ENCODE data around the gene DPM2. TPM values are rescaled to one million over a fixed set of nuclear protein-coding genes. Genes with fewer than 3 reads are reported as not detected.

DPM2 gene
- total and polyA plus RNA-seq, 2 experiments from 2014 or later, result 19.2 to 57.1 TPM

DNA sequence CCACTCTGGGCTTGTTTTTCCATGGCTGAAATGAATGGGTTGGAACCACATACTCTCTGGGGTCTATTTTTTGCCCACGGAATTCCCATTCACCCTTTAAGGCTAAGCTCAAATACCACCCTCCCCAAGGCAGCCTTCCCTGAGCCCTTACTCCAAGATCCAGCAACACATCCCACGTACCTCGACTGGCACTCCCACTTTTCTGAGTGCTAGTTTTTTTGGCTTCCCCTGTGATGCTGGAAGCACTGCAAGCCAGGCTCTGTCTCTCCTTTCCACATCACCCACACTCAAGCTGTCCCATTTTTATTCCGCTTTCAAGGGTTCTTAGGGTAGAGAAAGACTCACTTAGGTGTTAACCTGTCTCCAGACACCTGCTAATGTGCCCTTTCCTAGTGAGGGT lies 44.3 kb downstream of the DPM2 start:
- H3K4me1 ChIP-seq (ENCODE audit: insufficient read depth), result peaks cover 17% of the 10 kb centered on the region
- no peaks in the 10 kb centered on the region for H3K9me2 ChIP-seq (replicated peaks; ENCODE audit: insufficient read depth)
- H3K27me3 ChIP-seq, result no peaks in the 10 kb centered on the region
- no peaks in the 10 kb centered on the region for H3K9me3 ChIP-seq (ENCODE audit: low read depth)
- H3K4me3 ChIP-seq, result no peak overlapping the region
- WGBS (ENCODE audit: low lambda C conversion rate, missing lambda C conversion rate), result 97% methylated on average over 4 of the region's 4 CpGs
- DNase-seq (ENCODE audit: low spot score), result no peak
- H3K36me3 ChIP-seq (replicated peaks; ENCODE audit: insufficient read depth, low read depth), result no peaks in the 10 kb centered on the region
- H3K27ac ChIP-seq, result no peak overlapping the region
- TF ChIP-seq EZH2phosphoT487 (IDR thresholded peaks at IDR 0.05; ENCODE audit: low read depth, severe bottlenecking, unreplicated experiment) (no peak), CTCF (IDR thresholded peaks at IDR 0.05; ENCODE audit: poor library complexity) (no peak), EZH2 (IDR thresholded peaks at IDR 0.05; ENCODE audit: borderline replicate concordance) (no peak)
- H3K79me2 ChIP-seq, result no peaks in the 10 kb centered on the region
- no peak overlapping the region for H3K4me2 ChIP-seq
- H2AFZ ChIP-seq, result no peak overlapping the region
- H4K20me1 ChIP-seq (ENCODE audit: insufficient read depth, poor library complexity, severe bottlenecking), result no peaks in the 10 kb centered on the region

DNA sequence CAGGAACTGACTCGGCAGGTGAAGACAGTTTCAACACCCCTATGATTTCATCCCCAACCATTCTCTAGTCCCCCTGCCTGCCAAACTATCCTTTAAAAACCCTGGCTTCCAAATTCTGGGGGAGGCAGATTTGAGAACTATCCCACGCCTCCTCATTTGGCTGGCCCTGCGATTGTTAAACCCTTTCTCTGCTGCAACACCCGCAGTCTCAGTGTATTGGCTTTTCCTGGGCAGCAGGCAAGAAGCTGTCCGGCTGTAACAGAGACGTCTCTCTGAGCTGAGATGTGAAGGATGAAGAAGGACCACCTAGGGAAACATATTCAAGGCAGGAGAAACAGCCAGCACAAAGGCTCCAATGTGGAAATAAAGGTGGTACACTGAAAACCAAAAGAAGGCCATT lies 44.8 kb downstream of the DPM2 start:
- Histone ChIP-seq H3K79me2 (no peaks in the 10 kb centered on the region), H4K20me1 (ENCODE audit: insufficient read depth, poor library complexity, severe bottlenecking) (no peaks in the 10 kb centered on the region), H3K4me3 (no peak overlapping the region), H3K4me1 (ENCODE audit: insufficient read depth) (peaks cover 11% of the 10 kb centered on the region), H3K36me3 (replicated peaks; ENCODE audit: insufficient read depth, low read depth) (no peaks in the 10 kb centered on the region), H3K27me3 (no peaks in the 10 kb centered on the region), H3K4me2 (no peak overlapping the region), H3K27ac (no peak overlapping the region), H3K9me2 (replicated peaks; ENCODE audit: insufficient read depth) (no peaks in the 10 kb centered on the region), H3K9me3 (ENCODE audit: low read depth) (no peaks in the 10 kb centered on the region), H2AFZ (no peak overlapping the region)
- no peak for DNase-seq (ENCODE audit: low spot score)
- 97% methylated on average over 6 of the region's 6 CpGs for WGBS (ENCODE audit: low lambda C conversion rate, missing lambda C conversion rate)
- TF ChIP-seq CTCF (IDR thresholded peaks at IDR 0.05; ENCODE audit: poor library complexity) (no peak), EZH2 (IDR thresholded peaks at IDR 0.05; ENCODE audit: borderline replicate concordance) (no peak), EZH2phosphoT487 (IDR thresholded peaks at IDR 0.05; ENCODE audit: low read depth, severe bottlenecking, unreplicated experiment) (no peak)

DNA sequence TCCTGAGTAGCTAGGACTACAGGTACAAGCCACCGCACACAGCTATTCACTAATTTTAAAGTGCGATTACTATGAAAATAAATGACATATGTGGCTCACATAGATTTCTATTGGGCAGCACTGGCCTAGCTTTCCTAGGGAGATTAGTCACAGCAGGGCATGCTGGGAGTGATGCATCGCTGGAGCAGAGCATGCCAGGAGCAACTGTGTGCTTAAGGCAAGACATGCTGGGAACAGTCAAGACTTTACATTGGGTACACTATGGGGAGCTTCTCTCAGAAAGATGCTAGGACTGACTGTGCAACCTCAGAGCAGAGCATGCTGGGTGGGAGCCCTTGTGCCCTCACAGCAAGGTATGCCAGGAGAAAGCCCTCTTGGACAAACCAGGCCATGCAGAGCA lies 47.6 kb downstream of the DPM2 start:
- WGBS (ENCODE audit: low lambda C conversion rate, missing lambda C conversion rate), result 96% methylated on average over 3 of the region's 3 CpGs
- H3K79me2 ChIP-seq, result no peaks in the 10 kb centered on the region
- H3K27ac ChIP-seq, result no peak overlapping the region
- TF ChIP-seq CTCF (IDR thresholded peaks at IDR 0.05; ENCODE audit: poor library complexity) (no peak), EZH2 (IDR thresholded peaks at IDR 0.05; ENCODE audit: borderline replicate concordance) (no peak), EZH2phosphoT487 (IDR thresholded peaks at IDR 0.05; ENCODE audit: low read depth, severe bottlenecking, unreplicated experiment) (no peak)
- H3K9me2 ChIP-seq (replicated peaks; ENCODE audit: insufficient read depth), result no peaks in the 10 kb centered on the region
- H3K36me3 ChIP-seq (replicated peaks; ENCODE audit: insufficient read depth, low read depth), result no peaks in the 10 kb centered on the region
- no peaks in the 10 kb centered on the region for H4K20me1 ChIP-seq (ENCODE audit: insufficient read depth, poor library complexity, severe bottlenecking)
- H3K4me3 ChIP-seq, result no peak overlapping the region
- H3K9me3 ChIP-seq (ENCODE audit: low read depth), result no peaks in the 10 kb centered on the region
- no peaks in the 10 kb centered on the region for H3K4me1 ChIP-seq (ENCODE audit: insufficient read depth)
- H3K27me3 ChIP-seq, result no peaks in the 10 kb centered on the region
- H2AFZ ChIP-seq, result no peak overlapping the region
- no peak overlapping the region for H3K4me2 ChIP-seq
- DNase-seq (ENCODE audit: low spot score), result no peak

DNA sequence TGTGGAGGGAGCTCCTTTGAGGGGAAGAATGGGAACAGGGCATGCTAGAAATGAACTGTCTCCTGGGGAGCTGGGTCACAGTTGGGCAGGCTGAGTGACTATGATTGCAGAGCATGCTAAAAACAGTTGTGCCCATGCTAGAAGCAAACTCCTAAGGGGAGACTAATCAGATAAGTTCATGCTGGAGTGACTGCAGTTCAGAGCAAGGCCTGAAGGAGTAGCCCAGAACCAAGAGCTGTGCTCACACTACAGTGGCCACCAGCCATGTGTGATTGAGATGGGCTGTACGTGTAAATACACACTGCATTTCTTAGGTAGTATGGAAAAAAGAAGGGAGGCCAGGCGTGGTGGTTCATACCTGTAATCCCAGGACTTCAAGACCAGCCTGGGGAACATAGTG lies 49.9 kb downstream of the DPM2 start:
- no peak for DNase-seq (ENCODE audit: low spot score)
- Histone ChIP-seq H3K9me2 (replicated peaks; ENCODE audit: insufficient read depth) (no peaks in the 10 kb centered on the region), H3K79me2 (no peaks in the 10 kb centered on the region), H3K27me3 (no peaks in the 10 kb centered on the region), H3K4me3 (no peak overlapping the region), H3K4me1 (ENCODE audit: insufficient read depth) (no peaks in the 10 kb centered on the region), H3K36me3 (replicated peaks; ENCODE audit: insufficient read depth, low read depth) (no peaks in the 10 kb centered on the region), H3K4me2 (no peak overlapping the region), H4K20me1 (ENCODE audit: insufficient read depth, poor library complexity, severe bottlenecking) (no peaks in the 10 kb centered on the region), H3K9me3 (ENCODE audit: low read depth) (no peaks in the 10 kb centered on the region), H3K27ac (no peak overlapping the region), H2AFZ (no peak overlapping the region)
- TF ChIP-seq EZH2phosphoT487 (IDR thresholded peaks at IDR 0.05; ENCODE audit: low read depth, severe bottlenecking, unreplicated experiment) (no peak), CTCF (IDR thresholded peaks at IDR 0.05; ENCODE audit: poor library complexity) (no peak), EZH2 (IDR thresholded peaks at IDR 0.05; ENCODE audit: borderline replicate concordance) (no peak)
- WGBS (ENCODE audit: low lambda C conversion rate, missing lambda C conversion rate), result 97% methylated on average over 2 of the region's 2 CpGs
